Superior temporal gyrus (tissue), 1 donor: ENCODE measurements around the gene ZNF282.
A peak's percentile ranks its signal among the peaks of the same experiment; 100 is the strongest.
"Not testable (repeated sequence)": the region's sequence is repeated elsewhere in the genome, so short reads cannot be mapped to it uniquely, and the experiment has no call there.

ENCODE experiments used
- DNase-seq: peaks from one replicate; pipeline ENCODE4 v3.0.0-alpha.2; 2016; ENCODE audit errors: extremely low spot score

ZNF282 gene

GRCh38 chr7:149224352-149224751, 29.0 kb downstream of the ZNF282 start:
- no peak for DNase-seq

- no peak for DNase-seq
Observed at GRCh38 chr7:149225106-149225505, 29.8 kb downstream of the ZNF282 start.

- DNase-seq, result no peak
Observed at GRCh38 chr7:149225656-149226055, 30.3 kb downstream of the ZNF282 start.

GRCh38 chr7:149226366-149226765, 31.0 kb downstream of the ZNF282 start:
- DNase-seq, result not testable (repeated sequence)

- DNase-seq, result no peak
Observed at GRCh38 chr7:149226840-149227494, 31.6 kb downstream of the ZNF282 start.

- DNase-seq, result no peak
Observed at GRCh38 chr7:149228831-149229471, 33.6 kb downstream of the ZNF282 start.

- DNase-seq, result no peak
Observed at GRCh38 chr7:149229526-149229925, 34.2 kb downstream of the ZNF282 start.

- DNase-seq, result no peak
Observed at GRCh38 chr7:149232362-149232761, 37.0 kb downstream of the ZNF282 start.

- not testable (repeated sequence) for DNase-seq
Observed at GRCh38 chr7:149233655-149234204, 38.4 kb downstream of the ZNF282 start.

GRCh38 chr7:149237502-149237901, 42.2 kb downstream of the ZNF282 start:
- no peak for DNase-seq

GRCh38 chr7:149238051-149238450, 42.7 kb downstream of the ZNF282 start:
- no peak for DNase-seq

- peak; percentile 92 for DNase-seq
Observed at GRCh38 chr7:149239345-149240143, 44.2 kb downstream of the ZNF282 start, which contains the start of gene ZNF212. Gene ZNF212, plus strand, starts transcription at chr7:149239651. Its CDS starts 128 bp downstream, at chr7:149239779.

GRCh38 chr7:149240637-149241036, 45.3 kb downstream of the ZNF282 start:
- no peak for DNase-seq

- no peak for DNase-seq
Observed at GRCh38 chr7:149241696-149242095, 46.4 kb downstream of the ZNF282 start.

GRCh38 chr7:149245244-149245643, 49.9 kb downstream of the ZNF282 start:
- no peak for DNase-seq

- DNase-seq, result no peak
Observed at GRCh38 chr7:149245744-149246143, 50.4 kb downstream of the ZNF282 start.

GRCh38 chr7:149248777-149249176, 53.4 kb downstream of the ZNF282 start:
- DNase-seq, result no peak

- DNase-seq, result not testable (repeated sequence)
Observed at GRCh38 chr7:149250151-149250550, 54.8 kb downstream of the ZNF282 start.

GRCh38 chr7:149251518-149251917, 56.2 kb downstream of the ZNF282 start:
- not testable (repeated sequence) for DNase-seq

GRCh38 chr7:149252378-149252777, 57.0 kb downstream of the ZNF282 start:
- DNase-seq, result no peak

GRCh38 chr7:149253665-149254064, 58.3 kb downstream of the ZNF282 start:
- no peak for DNase-seq

GRCh38 chr7:149254181-149254858, 59.0 kb downstream of the ZNF282 start:
- no peak for DNase-seq
